Caco-2 (cell line): ENCODE data around the gene PDLIM4. TPM values are rescaled to one million over a fixed set of nuclear protein-coding genes. Genes with fewer than 3 reads are reported as not detected.
A peak's percentile ranks its signal among the peaks of the same experiment; 100 is the strongest.

Experiments
- BruUV-seq: library from RNA; stranded (reverse); fragments of 400-500 nt; replicated peaks from 2 replicates; lab custom pipeline; 2021; lab: Mats Ljungman, UMichigan
- CTCF ChIA-PET: fragments of 300-600 bp; sonication (Branson Sonifier 250); formaldehyde crosslinking; loops from one replicate; lab custom pipeline; 2022; ENCODE audit warnings: antibody characterized with exemption; lab: Charles Lee
- POLR2A ChIA-PET: fragments of 300-600 bp; sonication (Branson Sonifier 250); formaldehyde crosslinking; loops from one replicate; lab custom pipeline; 2022; ENCODE audit warnings: antibody characterized with exemption; lab: Charles Lee
- DNase-seq, 2 experiments: peaks; one replicate each; pipeline versions ENCODE4 v3.0.0 to v3.0.0-alpha.2; 2020 to 2022
- H3K27me3 ChIP-seq: replicated peaks from 2 replicates; pipeline ENCODE4 v1.6.0; 2011; ENCODE audit warnings: low read length; ENCODE audit not compliant: control insufficient read depth, insufficient read depth
- H3K36me3 ChIP-seq: 2 replicates; pipeline ENCODE4 v1.5.1; 2011; ENCODE audit warnings: low read length; ENCODE audit not compliant: control insufficient read depth, insufficient read depth
- H3K4me1 ChIP-seq: fragments of 250-450 bp; sonication (Bioruptor Pico); 2 replicates; pipeline ENCODE4 v1.5.1; 2020; ENCODE audit warnings: mild to moderate bottlenecking
- H3K4me3 ChIP-seq: 2 replicates; pipeline ENCODE4 v1.5.1; 2011; ENCODE audit warnings: low read depth, mild to moderate bottlenecking, control low read depth, low read length
- H3K9me3 ChIP-seq: fragments of 250-450 bp; sonication (Bioruptor Pico); 2 replicates; pipeline ENCODE4 v1.5.1; 2020; ENCODE audit warnings: mild to moderate bottlenecking, moderate library complexity
- H3K27ac Mint-ChIP-seq: one replicate; pipeline ENCODE4 v1.8.0; 2022; ENCODE audit warnings: mixed read lengths; ENCODE audit not compliant: unreplicated experiment
- H3K27me3 Mint-ChIP-seq: one replicate; pipeline ENCODE4 v1.8.0; 2022; ENCODE audit warnings: mixed read lengths; ENCODE audit not compliant: insufficient read depth, unreplicated experiment
- H3K36me3 Mint-ChIP-seq: one replicate; pipeline ENCODE4 v1.8.0; 2022; ENCODE audit warnings: mild to moderate bottlenecking, mixed read lengths; ENCODE audit not compliant: insufficient read depth, unreplicated experiment
- H3K4me1 Mint-ChIP-seq: one replicate; pipeline ENCODE4 v1.8.0; 2022; ENCODE audit warnings: low read depth, mixed read lengths; ENCODE audit not compliant: unreplicated experiment
- H3K4me3 Mint-ChIP-seq: one replicate; pipeline ENCODE4 v1.8.0; 2022; ENCODE audit warnings: mild to moderate bottlenecking, moderate library complexity, mixed read lengths; ENCODE audit not compliant: unreplicated experiment
- H3K9me3 Mint-ChIP-seq: one replicate; pipeline ENCODE4 v1.8.0; 2022; ENCODE audit warnings: mixed read lengths; ENCODE audit not compliant: unreplicated experiment
- intact Hi-C: fragments of 100-400 bp; cut with micrococcal nuclease; formaldehyde crosslinking; loops from one replicate; pipeline ENCODE4 v1.10.0; 2022; ENCODE audit not compliant: unreplicated experiment
- microRNA-seq: library from miRNA; unstranded; fragments of <30 nt; microRNA quantifications from one replicate; pipeline ENCODE4 v1.2.0, GENCODE V29; 2022
- total RNA-seq: library from RNA; stranded (reverse); gene quantifications from 2 replicates; pipeline ENCODE4 v1.2.3, GENCODE V29; 2022
- TF ChIP-seq, protein P1 (sequence below), 2 experiments: fragments of 200-600 bp in 1 of 2; IDR thresholded peaks; 1 replicate in 1 of 2; 2 replicates in 1 of 2; pipeline versions ENCODE4 v1.5.1 to v1.8.0; 2011 to 2022; ENCODE audit warnings: antibody characterized with exemption in 1 of 2, control low read depth in 1 of 2, inconsistent platforms in 1 of 2, low read depth in 1 of 2, low read length in 1 of 2, mild to moderate bottlenecking in 1 of 2, moderate library complexity in 1 of 2; ENCODE audit not compliant: insufficient read depth in 1 of 2, severe bottlenecking in 1 of 2, unreplicated experiment in 1 of 2

The PDLIM4 gene
- total RNA-seq, 1 experiment from 2014 or later: not detected

DNA sequence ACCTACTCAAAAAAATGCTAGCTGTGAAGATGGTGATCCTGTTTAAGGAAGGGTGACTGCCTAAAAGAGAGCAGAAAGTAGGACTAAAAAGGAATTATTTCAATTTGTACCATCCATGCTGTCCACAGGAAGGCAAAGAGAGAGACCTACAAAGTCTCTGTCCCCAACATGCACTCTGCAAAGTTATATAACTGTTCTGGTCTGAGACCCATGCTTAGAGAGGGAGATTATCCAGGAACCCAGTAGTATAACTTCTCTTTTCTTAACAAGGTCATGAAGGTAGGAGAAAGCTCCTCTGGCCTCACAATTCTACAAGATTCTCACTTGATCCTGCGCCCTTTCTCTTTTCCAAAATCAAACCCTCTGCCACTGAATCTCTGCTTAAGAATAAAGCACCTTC, 62.5 kb downstream of the PDLIM4 start:
- Histone ChIP-seq H3K36me3 (no peaks in the 10 kb centered on the region; the same call in 1 of the 2 replicates), H3K4me1 (peaks cover 13% of the 10 kb centered on the region), H3K27me3 (no peaks in the 10 kb centered on the region), H3K4me3 (no peak overlapping the region), H3K9me3 (no peaks in the 10 kb centered on the region)
- DNase-seq: no peak
- ChIA-PET CTCF (no interaction called here), POLR2A (no interaction called here)
- Mint-ChIP-seq H3K4me1 (peaks cover 13% of the 10 kb centered on the region), H3K27me3 (no peaks in the 10 kb centered on the region), H3K4me3 (no peak overlapping the region), H3K27ac (no peak overlapping the region), H3K9me3 (no peaks in the 10 kb centered on the region), H3K36me3 (no peaks in the 10 kb centered on the region)
- TF ChIP-seq, protein P1, sequence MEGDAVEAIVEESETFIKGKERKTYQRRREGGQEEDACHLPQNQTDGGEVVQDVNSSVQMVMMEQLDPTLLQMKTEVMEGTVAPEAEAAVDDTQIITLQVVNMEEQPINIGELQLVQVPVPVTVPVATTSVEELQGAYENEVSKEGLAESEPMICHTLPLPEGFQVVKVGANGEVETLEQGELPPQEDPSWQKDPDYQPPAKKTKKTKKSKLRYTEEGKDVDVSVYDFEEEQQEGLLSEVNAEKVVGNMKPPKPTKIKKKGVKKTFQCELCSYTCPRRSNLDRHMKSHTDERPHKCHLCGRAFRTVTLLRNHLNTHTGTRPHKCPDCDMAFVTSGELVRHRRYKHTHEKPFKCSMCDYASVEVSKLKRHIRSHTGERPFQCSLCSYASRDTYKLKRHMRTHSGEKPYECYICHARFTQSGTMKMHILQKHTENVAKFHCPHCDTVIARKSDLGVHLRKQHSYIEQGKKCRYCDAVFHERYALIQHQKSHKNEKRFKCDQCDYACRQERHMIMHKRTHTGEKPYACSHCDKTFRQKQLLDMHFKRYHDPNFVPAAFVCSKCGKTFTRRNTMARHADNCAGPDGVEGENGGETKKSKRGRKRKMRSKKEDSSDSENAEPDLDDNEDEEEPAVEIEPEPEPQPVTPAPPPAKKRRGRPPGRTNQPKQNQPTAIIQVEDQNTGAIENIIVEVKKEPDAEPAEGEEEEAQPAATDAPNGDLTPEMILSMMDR (IDR thresholded peaks at IDR 0.05; ENCODE audit: insufficient read depth in 1 of 2, low read depth in 1 of 2, low read length in 1 of 2, severe bottlenecking in 1 of 2, unreplicated experiment in 1 of 2): no peak
- intact Hi-C loops: no loop called here
- no TSS peak for BruUV-seq

DNA sequence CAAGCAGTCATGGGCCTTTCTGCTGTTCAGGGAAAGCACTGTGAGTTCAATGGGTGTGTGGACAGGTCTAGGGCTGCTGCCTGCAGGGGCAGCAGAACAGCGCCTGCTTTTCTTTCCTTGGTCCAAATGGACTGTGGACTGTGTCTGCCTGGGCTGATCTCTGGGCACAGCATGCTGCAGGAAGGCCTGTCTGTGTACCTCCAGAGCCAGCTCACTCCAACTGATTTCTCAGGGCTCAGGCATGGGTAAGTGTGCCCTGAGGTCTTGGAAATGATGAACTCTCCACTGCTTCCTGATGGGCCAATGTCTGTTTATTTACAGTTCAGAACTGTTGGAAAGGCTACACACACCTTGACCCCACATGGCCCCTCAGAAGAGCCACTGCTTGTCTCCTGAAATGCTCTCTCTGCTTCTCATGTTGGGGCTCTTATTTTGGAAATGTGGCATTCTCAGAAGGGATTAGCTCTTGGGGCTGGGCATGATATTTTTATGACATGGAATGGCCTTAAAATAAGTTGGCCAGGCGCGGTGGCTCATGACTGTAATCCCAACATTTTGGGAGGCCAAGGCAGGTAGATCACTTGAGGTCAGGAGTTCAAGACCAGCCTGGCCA, 63.7 kb downstream of the PDLIM4 start:
- Histone ChIP-seq H3K36me3 (no peaks in the 10 kb centered on the region; the same call in none of the 2 replicates), H3K4me1 (peaks cover 13% of the 10 kb centered on the region), H3K9me3 (no peaks in the 10 kb centered on the region), H3K4me3 (no peak overlapping the region), H3K27me3 (no peaks in the 10 kb centered on the region)
- BruUV-seq: no TSS peak
- no peaks in the 10 kb centered on the region for H3K27me3 Mint-ChIP-seq
- POLR2A ChIA-PET: no interaction called here
- intact Hi-C loops: no loop called here
- no peak overlapping the region for H3K4me3 Mint-ChIP-seq
- H3K27ac Mint-ChIP-seq: no peak overlapping the region
- no peaks in the 10 kb centered on the region for H3K9me3 Mint-ChIP-seq
- no peak for DNase-seq
- peaks cover 13% of the 10 kb centered on the region for H3K4me1 Mint-ChIP-seq
- TF ChIP-seq, protein P1 (IDR thresholded peaks at IDR 0.05; ENCODE audit: insufficient read depth in 1 of 2, low read depth in 1 of 2, low read length in 1 of 2, severe bottlenecking in 1 of 2, unreplicated experiment in 1 of 2): no peak
- no peaks in the 10 kb centered on the region for H3K36me3 Mint-ChIP-seq
- CTCF ChIA-PET: no interaction called here

GRCh38 chr5:132322266-132322665, 64.8 kb downstream of the PDLIM4 start:
- POLR2A ChIA-PET: interaction anchor here (0.6 kb wide), 1 partner anchor 47 kb away, joined by 3 read pairs; the partner anchor contains the start of gene SLC22A5

More at GRCh38 chr5:132322266-132322665, 64.8 kb downstream of the PDLIM4 start:
- no TSS peak for BruUV-seq
- Mint-ChIP-seq H3K4me1 (peaks cover 13% of the 10 kb centered on the region), H3K27ac (peak overlapping the region; percentile 13), H3K4me3 (no peak overlapping the region), H3K27me3 (no peaks in the 10 kb centered on the region), H3K36me3 (no peaks in the 10 kb centered on the region), H3K9me3 (no peaks in the 10 kb centered on the region)
- Histone ChIP-seq H3K4me3 (no peak overlapping the region), H3K4me1 (peaks cover 13% of the 10 kb centered on the region), H3K9me3 (no peaks in the 10 kb centered on the region), H3K27me3 (no peaks in the 10 kb centered on the region), H3K36me3 (no peaks in the 10 kb centered on the region; the same call in none of the 2 replicates)
- DNase-seq: peak; percentile 37 to 48
- CTCF ChIA-PET: interaction anchor here (0.9 to 1.5 kb wide), 2 partner anchors 29 to 50 kb away, joined by 3 to 4 read pairs; no protein-coding TSS in a partner anchor
- intact Hi-C loops: loop anchor here (2.0 kb wide), 1 partner anchor 27 kb away; the partner anchor contains the start of gene SLC22A4
- TF ChIP-seq, protein P1 (IDR thresholded peaks at IDR 0.05; ENCODE audit: insufficient read depth in 1 of 2, low read depth in 1 of 2, low read length in 1 of 2, severe bottlenecking in 1 of 2, unreplicated experiment in 1 of 2): no peak

Small RNAs within 50 kb of the gene (microRNA-seq; reads per million reads assigned to microRNA genes)
- not detected for gene MIR6830

Other genes starting within 250 kb of the PDLIM4 start
- 0.19 and 1.4 TPM in 2 replicates for gene ACSL6, start 246.0 kb upstream of the PDLIM4 start, total RNA-seq
- not detected in 2 replicates for gene IL3, start 197.0 kb upstream of the PDLIM4 start, total RNA-seq
- not detected in 2 replicates for gene CSF2, start 183.9 kb upstream of the PDLIM4 start, total RNA-seq
- gene P4HA2, start 29.8 kb upstream of the PDLIM4 start, total RNA-seq: 41.0 and 42.3 TPM in 2 replicates
- 1.5 and 1.7 TPM in 2 replicates for gene SLC22A4, start 36.7 kb downstream of the PDLIM4 start, total RNA-seq
- gene SLC22A5, start 112.0 kb downstream of the PDLIM4 start, total RNA-seq: 19.1 and 20.2 TPM in 2 replicates
- gene IRF1, start 233.1 kb downstream of the PDLIM4 start, total RNA-seq: 16.0 and 16.8 TPM in 2 replicates